Endodermal cell (in vitro differentiated cells): ENCODE results near the gene CASR. TPM values are rescaled to one million over a fixed set of nuclear protein-coding genes. Genes with fewer than 3 reads are reported as not detected.

Experiments
- DNase-seq: peaks from one replicate; pipeline ENCODE4 v3.0.0-alpha.2; 2017
- H3K27ac ChIP-seq: 2 replicates; pipeline ENCODE4 v1.5.1; 2013; ENCODE audit warnings: mild to moderate bottlenecking, low read depth, low read length, moderate library complexity
- H3K27me3 ChIP-seq: 2 replicates; pipeline ENCODE4 v1.6.1; 2013; ENCODE audit warnings: mild to moderate bottlenecking, low read length, moderate library complexity; ENCODE audit not compliant: insufficient read depth, control insufficient read depth, poor library complexity, severe bottlenecking
- H3K36me3 ChIP-seq: 2 replicates; pipeline ENCODE4 v1.7.0; 2013; ENCODE audit warnings: mild to moderate bottlenecking, low read length, moderate library complexity; ENCODE audit not compliant: control insufficient read depth, insufficient read depth
- H3K4me1 ChIP-seq: one replicate; pipeline ENCODE4 v1.7.0; 2013; ENCODE audit warnings: low read length; ENCODE audit not compliant: control insufficient read depth, insufficient read depth
- H3K4me3 ChIP-seq: 2 replicates; pipeline ENCODE4 v1.5.1; 2013; ENCODE audit warnings: mild to moderate bottlenecking, low read length, moderate library complexity
- H3K9ac ChIP-seq: 2 replicates; pipeline ENCODE4 v1.6.1; 2013; ENCODE audit warnings: mild to moderate bottlenecking, low read length, moderate library complexity; ENCODE audit not compliant: poor library complexity, severe bottlenecking; ENCODE audit errors: extremely low read depth
- H3K9me3 ChIP-seq: 2 replicates; pipeline ENCODE4 v1.6.1; 2013; ENCODE audit warnings: mild to moderate bottlenecking, low read length, moderate library complexity; ENCODE audit not compliant: control insufficient read depth
- H3K27ac Mint-ChIP-seq: 2 replicates; pipeline ENCODE4 v1.8.0; 2020; ENCODE audit warnings: mixed read lengths
- H3K27me3 Mint-ChIP-seq: 2 replicates; pipeline ENCODE4 v1.8.0; 2021; ENCODE audit warnings: mild to moderate bottlenecking, mixed read lengths; ENCODE audit not compliant: insufficient read depth
- H3K36me3 Mint-ChIP-seq: 2 replicates; pipeline ENCODE4 v1.8.0; 2020; ENCODE audit warnings: low read depth, mixed read lengths
- H3K4me1 Mint-ChIP-seq: 2 replicates; pipeline ENCODE4 v1.8.0; 2020; ENCODE audit warnings: mixed read lengths
- H3K4me3 Mint-ChIP-seq: 2 replicates; pipeline ENCODE4 v1.8.0; 2020; ENCODE audit warnings: mild to moderate bottlenecking, moderate library complexity, mixed read lengths
- H3K9me3 Mint-ChIP-seq: 2 replicates; pipeline ENCODE4 v1.8.0; 2020; ENCODE audit warnings: mild to moderate bottlenecking, mixed read lengths
- CTCF ChIP-seq: fragments of 200-600 bp; sonication (generic); conservative IDR thresholded peaks from 2 replicates; pipeline ENCODE4 v1.5.0; 2021; ENCODE audit warnings: antibody characterized with exemption, mild to moderate bottlenecking
- WGBS, 2 experiments: methylation state at CpG; one replicate each; pipeline versions ENCODE4 v1.1.5 to v1.1.7; 2013; ENCODE audit warnings: missing lambda C conversion rate in 2 of 2, mixed read lengths in 1 of 2; ENCODE audit not compliant: insufficient coverage in 1 of 2, insufficient read length in 1 of 2; 5-methylcytosine and 5-hydroxymethylcytosine counted together
- total RNA-seq, 2 donors: library from RNA; stranded (reverse); fragmentation: NEBNext Ultra II Directional in 1 of 2; extraction: Animal tissue kit (Norgen Biotek cat#: 25700) in 1 of 2; gene quantifications; 2 replicates in 1 of 2; 3 replicates in 1 of 2; pipeline ENCODE4 v1.2.1, GENCODE V29; 2021

CASR gene
- total RNA-seq, 2 donors from 2014 or later: 0.04 TPM; not detected in 1

GRCh38 chr3:122215592-122216298 lies 32.3 kb downstream of the CASR start:
- H3K27ac Mint-ChIP-seq: no peak overlapping the region
- WGBS, 2 experiments: 82 to 100% methylated on average over 1 to 2 of the region's 2 CpGs

GRCh38 chr3:122217901-122218300 lies 34.4 kb downstream of the CASR start:
- Histone ChIP-seq H3K36me3 (no peaks in the 10 kb centered on the region), H3K4me1 (no peaks in the 10 kb centered on the region), H3K9ac (no peak overlapping the region), H3K9me3 (no peaks in the 10 kb centered on the region), H3K27ac (no peak overlapping the region), H3K4me3 (no peak overlapping the region), H3K27me3 (no peaks in the 10 kb centered on the region)
- no peak for TF ChIP-seq CTCF
- no peak for DNase-seq
- Mint-ChIP-seq H3K27ac (no peak overlapping the region), H3K4me3 (no peak overlapping the region), H3K4me1 (peaks cover 12% of the 10 kb centered on the region), H3K36me3 (no peaks in the 10 kb centered on the region), H3K27me3 (peaks cover 12% of the 10 kb centered on the region), H3K9me3 (no peaks in the 10 kb centered on the region)
- WGBS, 2 experiments: 85 to 100% methylated on average over 1 of the region's 1 CpG

More at GRCh38 chr3:122215592-122216298, 32.3 kb downstream of the CASR start:
- Histone ChIP-seq H3K4me3 (no peak overlapping the region), H3K36me3 (no peaks in the 10 kb centered on the region), H3K9me3 (no peaks in the 10 kb centered on the region), H3K9ac (no peak overlapping the region), H3K4me1 (no peaks in the 10 kb centered on the region), H3K27ac (no peak overlapping the region), H3K27me3 (no peaks in the 10 kb centered on the region)
- Mint-ChIP-seq H3K36me3 (no peaks in the 10 kb centered on the region), H3K4me3 (no peak overlapping the region), H3K27me3 (peaks cover 4% of the 10 kb centered on the region), H3K4me1 (peaks cover 12% of the 10 kb centered on the region), H3K9me3 (no peaks in the 10 kb centered on the region)
- no peak for DNase-seq
- TF ChIP-seq CTCF: no peak

- Histone ChIP-seq H3K9ac (no peak overlapping the region), H3K4me3 (no peak overlapping the region), H3K4me1 (no peaks in the 10 kb centered on the region), H3K36me3 (no peaks in the 10 kb centered on the region), H3K27me3 (no peaks in the 10 kb centered on the region), H3K27ac (no peak overlapping the region), H3K9me3 (no peaks in the 10 kb centered on the region)
- Mint-ChIP-seq H3K27me3 (peaks cover 23% of the 10 kb centered on the region), H3K4me3 (no peak overlapping the region), H3K9me3 (peaks cover 6% of the 10 kb centered on the region), H3K27ac (no peak overlapping the region), H3K4me1 (peaks cover 5% of the 10 kb centered on the region), H3K36me3 (no peaks in the 10 kb centered on the region)
- DNase-seq: no peak
- 100% methylated on average over 1 of the region's 1 CpG; no CpG with 5 or more reads in 1 of the 2 experiments for WGBS, 2 experiments
- TF ChIP-seq CTCF: no peak
Measured at GRCh38 chr3:122219242-122219872, 35.9 kb downstream of the CASR start.
